CD4-positive, alpha-beta T cell treated with Interleukin-1 beta for 1 hour (primary cell): ENCODE results near the gene CALM1.

ENCODE experiments used
- DNase-seq, 2 donors: peaks; one replicate each; pipeline ENCODE4 v3.0.0-alpha.2; 2020 to 2022

Gene CALM1

DNA sequence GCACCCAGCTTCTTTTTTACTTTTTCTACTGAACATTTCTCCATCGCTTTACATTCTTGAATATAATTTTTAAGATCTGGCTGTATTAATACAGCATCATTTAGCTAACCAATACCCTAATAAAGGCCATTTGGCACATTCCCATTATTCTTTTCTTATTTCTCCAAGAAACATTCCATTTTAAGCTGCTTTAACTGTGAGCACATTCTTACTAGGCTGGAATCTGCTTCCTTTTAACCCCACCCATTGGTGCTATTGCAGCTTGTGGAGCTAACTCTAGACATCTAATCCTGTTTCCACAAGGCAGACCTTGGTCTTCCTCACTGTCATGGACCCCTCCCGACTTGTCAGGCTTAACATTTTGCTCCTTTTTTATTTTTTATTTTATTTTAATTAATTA lies 15.2 kb downstream of the CALM1 start:
- no peak for DNase-seq

DNA sequence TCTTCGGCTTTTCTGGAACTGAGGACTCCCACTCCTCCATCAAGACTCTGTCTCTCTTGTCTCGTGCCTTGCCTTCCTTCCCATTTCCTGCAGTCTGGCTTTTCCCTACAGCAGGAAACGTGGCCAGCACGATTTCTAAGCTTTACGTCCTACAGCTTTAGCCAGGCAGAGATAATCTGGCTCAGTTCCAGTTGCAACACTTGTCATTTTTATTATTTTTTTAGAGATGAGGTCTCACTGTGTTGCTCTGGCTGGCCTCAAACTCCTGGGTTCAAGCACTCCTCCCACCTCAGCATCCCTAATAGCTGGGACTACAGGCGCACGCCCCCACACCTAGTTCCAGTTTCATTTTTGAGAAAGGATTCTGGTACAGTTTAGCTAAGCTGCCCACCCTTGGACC lies 19.9 kb downstream of the CALM1 start:
- DNase-seq, result no peak

DNA sequence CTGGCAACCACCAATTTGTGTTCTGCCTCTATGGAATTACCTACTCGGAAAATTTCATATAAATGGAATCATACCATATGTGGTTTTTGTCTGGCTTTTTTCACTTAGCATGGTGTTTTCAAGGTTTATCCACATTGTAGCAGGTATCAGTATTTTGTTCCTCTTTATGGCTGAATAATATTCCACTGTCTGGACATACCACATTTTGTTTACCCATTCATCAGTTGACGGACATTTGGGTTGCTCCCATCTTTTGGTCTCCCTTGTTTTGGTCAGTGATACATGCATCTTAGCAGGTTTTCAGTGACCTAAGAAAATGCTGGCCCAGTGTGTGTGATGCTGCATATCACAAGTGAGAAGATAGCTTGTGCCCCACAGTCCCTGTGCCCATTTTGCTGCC lies 21.2 kb downstream of the CALM1 start:
- DNase-seq, result no peak

DNA sequence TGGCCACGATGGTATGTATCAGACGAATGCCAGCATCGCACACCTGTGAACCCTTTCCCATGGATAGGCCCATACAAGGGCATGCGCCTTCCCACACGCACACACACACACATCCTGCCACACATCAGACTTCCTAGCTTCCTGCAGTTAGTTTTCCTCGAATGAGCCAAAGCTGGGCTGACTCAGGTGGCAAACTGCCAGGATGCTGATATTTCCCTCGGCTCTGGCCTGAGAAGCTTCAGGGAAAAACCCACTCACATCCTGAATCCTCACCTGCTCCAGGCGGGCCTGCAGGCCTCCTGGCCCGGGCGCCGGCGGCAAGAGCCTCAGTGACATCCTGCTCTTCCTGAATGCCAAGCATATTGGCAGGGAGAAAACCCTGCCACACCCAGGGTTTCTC lies 22.4 kb downstream of the CALM1 start:
- DNase-seq, result no peak

DNA sequence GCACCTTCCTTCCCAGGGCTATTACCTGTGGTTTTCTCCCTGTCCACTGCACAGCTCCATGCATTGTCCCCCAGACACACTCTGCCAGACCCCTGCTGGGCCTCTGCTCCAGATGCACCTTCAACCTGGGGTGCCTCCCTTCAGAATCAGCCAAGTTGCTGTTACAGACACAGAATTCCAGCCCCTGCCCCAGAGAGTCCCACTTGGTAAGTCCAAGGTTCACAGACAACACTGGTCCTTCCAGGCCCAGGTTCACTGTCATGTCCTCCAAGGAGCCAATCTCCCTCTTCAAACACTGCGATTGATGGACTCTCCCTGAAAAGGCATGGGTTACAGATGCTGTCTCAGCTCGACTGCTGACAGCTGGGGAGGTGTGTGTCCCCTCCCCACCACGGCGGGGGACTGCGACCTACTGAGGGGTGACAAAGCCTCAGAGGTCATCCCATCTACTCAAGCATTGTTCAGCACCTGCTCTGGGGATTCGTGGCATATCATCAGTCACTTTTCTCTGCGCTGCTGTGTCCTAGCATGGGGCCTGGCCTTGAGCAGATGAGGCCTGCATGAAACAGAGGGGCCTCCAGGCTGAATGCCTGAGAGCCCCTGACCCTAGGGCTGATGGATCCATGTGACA lies 24.3 kb downstream of the CALM1 start:
- DNase-seq, result no peak

DNA sequence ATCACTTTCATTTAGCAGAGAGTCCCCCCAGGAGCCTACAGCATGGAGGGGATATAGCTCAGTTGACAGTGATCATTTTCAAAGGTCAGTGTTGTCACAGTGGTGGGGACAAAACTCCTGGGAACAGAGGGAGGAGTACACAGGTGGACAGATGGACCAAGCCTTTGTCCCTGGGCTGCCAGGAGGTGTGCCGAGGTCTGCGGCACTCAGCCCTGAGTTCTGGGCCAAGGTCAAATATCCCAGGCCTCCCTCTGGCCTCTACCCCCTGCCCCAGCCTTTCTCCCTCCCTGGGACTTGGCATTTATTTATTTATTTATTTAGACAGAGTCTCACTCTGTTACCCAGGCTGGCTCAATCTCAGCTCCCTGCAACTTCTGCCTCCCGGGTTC lies 24.8 kb downstream of the CALM1 start:
- no peak for DNase-seq

DNA sequence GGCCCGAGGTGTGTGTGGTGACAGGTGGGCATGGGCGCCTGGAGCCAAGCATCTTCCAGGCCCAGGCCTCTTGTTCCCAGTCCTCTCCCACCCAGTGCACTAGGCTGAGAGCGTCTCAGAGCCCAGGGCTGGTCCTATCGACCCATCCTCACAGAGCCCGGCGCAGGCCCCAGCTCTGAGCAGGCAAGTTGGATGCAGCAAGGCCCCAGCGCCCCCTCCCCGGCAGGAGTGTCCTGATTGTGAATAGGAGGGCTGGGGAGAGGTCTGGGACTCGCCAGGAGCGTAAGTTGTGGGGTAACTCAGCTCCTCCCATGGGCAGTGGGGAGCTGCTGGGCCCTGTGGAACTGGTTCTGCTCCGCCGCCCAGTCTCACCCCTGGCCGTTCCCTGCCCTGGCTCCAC lies 26.3 kb downstream of the CALM1 start:
- DNase-seq, result no peak

DNA sequence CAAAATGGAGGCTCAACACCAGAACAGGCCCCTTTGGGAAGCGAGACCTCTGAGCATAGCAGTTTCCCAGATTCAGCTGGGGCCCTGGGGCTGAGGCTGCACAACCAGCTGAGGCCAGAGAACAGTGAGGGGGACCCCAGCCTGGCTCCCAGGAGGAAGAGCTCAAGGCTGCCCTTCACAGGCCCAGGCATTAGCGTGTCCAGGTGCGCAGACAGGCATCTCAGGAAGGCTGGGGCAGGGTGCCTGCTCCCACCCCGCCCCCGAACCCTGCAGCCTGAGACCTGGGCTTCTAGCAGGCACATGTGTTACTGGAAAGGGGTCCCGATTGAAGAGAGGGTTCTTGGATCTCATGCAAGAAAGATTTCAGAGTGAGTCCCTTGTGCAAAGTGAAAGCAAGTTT lies 27.2 kb downstream of the CALM1 start:
- no peak for DNase-seq

DNA sequence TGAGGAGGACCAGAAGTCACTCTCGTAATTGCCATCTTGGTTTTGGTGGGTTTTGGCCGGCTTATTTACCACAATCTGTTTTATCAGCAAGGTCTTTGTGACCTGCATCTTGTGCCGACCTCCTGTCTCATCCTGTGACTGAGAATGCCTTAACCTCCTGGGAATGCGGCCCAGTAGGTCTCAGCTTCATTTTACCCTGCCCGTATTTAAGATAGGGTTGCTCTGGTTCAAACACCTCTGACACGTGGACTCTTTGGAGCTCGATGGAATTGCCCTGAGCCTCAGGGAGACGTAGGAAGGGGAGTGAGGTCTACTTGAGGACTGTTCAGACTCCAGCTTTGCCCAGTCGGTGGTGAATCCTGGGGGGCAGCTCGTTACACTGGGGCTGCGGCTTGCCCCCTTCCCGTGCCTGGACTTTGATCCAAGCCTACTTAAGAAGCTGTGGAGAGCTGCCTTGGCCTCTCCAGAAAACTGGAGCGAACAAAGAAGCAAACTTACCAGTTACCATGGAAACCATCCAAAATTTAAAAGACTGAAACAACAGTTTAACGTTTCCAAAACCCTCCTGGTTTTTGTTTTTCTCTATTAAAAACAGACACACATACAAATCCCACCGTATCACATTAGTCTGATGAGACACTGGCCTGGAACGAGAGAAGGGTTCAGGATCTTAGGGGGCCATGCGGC lies 28.0 kb downstream of the CALM1 start:
- no peak for DNase-seq

DNA sequence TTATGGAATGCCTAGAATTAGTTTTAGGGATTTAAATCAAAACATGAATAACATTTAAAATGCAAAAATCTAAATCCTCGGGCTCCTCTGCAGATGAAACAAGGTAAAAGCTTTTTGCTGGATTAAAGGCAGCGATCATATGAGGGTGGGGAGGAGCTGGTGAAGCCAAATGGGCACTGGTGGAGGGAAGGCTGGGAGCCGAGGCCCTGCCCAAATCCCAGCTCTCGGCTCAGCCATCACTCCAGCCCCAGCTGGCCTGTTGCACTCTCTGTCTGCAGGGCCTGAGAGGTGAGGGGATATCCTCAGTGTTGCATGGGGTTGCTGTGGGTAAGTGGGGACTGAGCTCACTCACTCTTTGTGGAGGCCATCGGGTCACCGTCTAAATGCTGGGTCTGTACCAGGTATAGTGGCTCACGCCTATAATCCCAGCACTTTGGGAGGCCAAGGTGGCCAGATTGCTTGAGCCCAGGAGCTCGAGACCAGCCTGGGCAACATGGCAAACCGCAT lies 28.6 kb downstream of the CALM1 start:
- DNase-seq, result no peak

DNA sequence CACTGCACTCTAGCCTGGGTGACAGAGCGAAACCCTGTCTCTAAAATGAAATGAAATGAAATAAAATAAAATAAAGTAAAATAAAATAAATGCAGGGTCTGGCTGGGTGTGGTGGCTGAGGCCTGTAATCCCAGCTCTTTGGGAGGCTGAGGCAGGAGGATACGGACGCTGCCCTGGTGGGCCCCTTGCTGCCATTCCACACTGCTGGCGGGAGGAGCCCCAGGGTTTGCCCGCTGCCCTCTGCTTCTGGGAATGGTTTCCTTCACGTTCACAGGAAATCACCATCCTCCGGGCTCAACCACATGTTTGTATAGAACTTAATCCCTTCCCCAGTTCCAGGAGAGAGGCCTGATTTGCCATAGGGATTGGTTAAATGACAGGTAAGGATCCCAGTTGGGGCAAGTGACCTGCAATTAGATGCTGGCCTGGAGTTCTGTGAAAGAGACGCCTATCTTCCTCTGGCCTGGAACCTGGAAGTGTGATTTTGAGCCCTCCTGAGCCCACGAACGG lies 29.3 kb downstream of the CALM1 start:
- no peak for DNase-seq

DNA sequence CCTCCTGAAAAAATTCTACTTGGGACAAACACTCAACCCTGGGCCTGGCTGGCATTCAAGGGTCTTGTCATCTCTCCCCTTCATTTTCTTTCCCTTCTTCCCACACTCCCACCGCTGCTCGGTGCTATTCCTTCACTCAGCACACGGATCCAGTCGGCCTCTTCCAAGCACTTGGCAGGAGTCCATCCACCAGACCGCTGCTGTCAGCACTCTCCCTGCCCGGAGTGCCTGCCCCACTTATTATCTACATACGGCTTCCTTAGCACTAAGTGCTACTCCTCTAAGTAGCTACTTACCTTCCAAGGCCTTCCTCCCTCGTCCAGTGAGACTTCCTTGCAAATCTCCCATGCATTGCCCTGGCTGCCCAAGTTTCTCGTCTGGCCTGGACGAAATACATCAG lies 29.8 kb downstream of the CALM1 start:
- DNase-seq, result no peak

DNA sequence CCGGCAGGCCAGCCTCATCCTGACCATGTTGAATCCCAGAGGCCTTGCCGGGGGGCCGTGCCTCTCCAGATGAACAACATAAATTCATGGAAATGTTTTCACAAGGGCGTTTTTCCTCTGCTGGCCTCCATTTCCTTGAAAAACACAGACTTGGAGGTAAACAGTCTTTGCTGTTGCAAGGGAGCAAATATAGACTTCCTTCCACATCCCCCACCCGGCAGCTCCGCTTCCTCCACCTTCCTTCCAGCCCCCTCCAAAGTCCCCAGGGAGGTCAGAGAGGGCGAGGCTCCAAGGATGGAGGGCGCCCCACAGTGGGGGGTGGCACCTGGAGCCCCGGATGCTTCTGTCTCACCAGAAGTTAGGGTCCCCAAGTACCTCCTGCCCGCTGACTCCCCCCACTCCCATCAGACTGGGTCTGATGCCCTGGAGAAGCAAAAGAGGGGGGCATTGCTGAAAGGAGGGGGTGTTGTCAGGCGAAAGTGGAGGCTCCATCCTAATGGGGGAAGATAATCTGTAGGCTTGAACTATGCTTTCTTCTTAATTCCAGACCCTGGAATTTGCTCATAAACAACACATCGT lies 31.1 kb downstream of the CALM1 start:
- DNase-seq, result no peak

DNA sequence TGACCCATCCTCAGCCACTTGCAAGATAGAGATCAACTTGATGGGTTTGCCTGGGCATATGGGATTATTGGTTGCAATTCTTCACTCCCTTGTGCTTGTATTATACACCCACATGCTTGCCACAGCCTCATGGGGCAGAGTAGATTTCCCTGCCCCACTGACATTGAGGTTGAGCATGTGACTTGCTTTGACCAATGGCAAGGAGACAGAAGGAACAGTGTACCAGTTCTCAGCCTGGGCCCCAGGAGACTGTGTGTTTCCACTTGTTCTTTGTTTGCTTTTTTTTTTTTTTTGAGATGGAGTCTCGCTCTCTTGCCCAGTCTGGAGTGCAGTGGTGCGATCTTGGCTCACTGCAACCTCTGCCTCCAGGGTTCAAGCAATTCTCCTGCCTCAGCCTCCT lies 31.8 kb downstream of the CALM1 start:
- DNase-seq, result no peak

DNA sequence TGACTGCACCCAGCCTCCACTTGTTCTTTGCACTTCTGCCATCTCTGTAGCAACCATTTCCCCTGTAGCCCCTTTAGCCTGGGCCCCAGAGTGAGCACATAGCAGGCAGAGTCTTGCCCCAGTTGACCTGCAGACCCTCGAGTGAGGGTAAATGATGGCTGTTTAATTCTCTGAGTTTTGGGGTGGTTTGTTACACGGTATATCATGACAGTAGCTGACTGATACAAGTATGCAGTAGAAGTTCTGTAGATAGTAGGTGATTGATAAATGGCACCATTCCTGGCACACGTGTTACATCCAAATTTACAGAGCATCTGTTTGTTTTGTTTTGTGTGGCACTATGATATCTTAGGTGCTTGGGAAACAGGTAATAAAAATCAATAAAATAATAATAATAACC lies 32.4 kb downstream of the CALM1 start:
- no peak for DNase-seq

DNA sequence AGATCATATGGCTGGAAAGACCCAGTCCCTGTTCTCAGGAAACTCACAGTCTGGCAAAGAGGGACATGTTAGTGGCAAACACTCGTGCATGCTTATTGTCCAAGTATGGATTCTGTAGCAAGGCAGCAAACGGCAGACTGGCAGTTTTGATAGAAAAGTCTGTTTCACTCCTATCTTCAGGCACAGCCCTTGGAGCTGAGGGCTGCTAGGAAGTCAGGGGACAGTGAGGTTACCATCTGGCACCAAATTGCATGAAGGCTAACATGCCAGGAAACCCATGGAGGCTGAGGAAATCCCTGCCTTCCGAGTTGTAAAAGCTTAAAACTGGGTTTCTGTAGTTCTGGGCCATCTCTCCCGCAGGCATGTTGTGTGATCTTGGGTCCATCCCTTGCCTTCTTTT lies 32.9 kb downstream of the CALM1 start:
- DNase-seq, result no peak

DNA sequence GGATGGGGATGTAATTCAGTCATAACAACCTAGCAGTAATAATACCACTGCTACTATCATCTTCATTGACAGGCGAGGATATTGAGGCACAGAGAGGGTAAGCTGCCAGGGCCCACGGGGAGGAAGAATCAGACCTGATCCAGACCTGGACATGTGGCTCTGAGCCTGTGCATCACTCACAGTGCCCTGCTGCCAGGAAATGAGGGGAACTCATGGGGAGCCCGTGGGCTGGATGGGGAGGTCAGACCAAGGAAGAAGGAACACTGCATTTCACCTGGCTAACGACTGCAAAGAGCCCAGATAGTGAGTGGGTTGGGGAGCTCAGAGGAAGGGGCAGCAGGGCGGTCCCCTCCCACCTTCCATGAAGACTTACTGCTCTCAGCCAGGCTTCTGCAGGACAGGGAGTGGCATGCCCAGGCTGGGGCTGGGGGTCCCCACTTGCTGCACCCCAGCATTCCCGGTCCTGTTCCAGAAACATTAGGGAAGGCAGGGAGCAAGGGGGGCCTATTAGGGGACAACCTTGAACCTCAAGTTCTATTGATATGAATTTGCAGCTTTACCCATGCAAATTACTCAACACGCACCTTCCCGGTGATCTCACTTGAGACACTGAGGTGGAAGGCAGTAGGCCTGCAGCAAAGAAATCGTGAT lies 37.7 kb downstream of the CALM1 start:
- no peak for DNase-seq

DNA sequence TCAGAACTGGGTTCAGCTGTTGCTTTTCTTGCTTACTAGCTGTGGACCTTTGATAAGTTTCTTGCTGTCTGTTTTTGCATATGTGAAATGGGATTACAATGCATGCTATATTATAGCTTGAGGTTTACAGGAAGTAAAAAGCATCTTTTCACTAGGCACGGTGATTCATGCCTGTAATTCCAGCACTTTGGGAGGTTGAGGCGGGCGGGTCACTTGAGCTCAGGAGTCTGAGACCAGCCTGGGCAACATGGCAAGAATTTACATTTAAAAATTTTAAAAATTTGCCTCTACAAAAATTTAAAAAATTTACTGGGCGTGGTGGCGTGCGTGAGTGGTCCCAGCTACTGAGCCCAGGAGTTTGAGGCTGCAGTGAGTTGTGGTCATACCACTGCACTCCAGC lies 42.0 kb downstream of the CALM1 start:
- no peak for DNase-seq

DNA sequence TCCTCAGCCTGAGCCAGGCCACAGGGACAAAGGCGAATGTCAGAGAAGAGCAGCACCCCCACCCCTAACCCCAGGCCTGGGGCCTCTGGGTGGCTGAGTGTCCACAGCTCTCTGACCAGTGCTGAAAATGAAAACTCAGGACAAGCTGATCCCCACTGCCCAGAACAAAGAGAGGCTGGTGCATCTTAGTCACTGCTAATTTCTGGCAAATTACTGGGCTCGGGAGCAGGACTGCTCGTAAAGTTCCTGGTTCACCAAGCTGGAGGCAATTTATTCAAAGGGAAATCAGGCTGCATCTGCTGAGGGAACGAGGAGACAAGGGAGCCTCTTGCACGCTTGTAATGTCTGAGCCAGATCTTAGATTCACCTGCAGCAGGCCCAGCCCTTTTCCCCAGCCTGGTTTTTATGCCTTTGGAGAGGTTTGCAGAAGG lies 43.2 kb downstream of the CALM1 start:
- no peak for DNase-seq

DNA sequence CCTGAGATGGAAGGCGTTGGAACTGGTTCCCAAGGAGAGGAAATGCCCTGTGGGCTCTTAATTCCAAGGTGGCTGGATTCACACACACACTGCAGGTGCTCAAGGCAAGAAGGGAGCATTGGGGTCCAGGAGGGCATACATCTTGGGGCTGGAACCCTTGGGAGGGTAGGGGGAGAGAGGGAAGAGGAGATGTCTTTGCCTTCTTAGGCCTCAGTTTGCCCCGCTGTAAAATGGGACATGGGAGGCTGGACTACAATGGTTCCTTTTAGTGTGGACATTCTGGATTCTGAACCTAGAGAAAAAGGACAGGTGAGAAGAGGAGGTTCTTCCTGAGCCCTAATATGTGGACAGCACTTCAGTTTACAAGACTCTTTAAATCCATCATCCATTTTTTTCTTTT lies 43.8 kb downstream of the CALM1 start:
- DNase-seq, result no peak

DNA sequence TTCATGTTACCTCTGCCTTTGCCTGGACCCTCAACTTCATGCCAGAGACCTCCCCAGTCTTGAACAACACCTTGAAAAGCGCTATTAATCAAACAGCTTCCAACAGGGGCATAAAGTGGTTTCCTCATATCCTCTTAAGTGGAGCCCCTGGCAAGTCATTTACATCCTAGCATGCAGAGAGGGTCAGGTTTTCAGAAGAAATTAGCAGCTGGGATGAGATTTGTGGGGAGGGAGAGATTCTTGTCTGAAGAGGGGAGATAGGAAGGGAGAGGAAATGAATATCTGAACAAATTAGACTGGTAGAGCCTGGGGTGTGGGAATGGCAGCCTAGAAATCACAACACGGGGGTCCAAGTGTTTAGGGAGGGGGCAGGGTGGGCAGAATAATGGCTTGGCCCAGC lies 45.6 kb downstream of the CALM1 start:
- no peak for DNase-seq

DNA sequence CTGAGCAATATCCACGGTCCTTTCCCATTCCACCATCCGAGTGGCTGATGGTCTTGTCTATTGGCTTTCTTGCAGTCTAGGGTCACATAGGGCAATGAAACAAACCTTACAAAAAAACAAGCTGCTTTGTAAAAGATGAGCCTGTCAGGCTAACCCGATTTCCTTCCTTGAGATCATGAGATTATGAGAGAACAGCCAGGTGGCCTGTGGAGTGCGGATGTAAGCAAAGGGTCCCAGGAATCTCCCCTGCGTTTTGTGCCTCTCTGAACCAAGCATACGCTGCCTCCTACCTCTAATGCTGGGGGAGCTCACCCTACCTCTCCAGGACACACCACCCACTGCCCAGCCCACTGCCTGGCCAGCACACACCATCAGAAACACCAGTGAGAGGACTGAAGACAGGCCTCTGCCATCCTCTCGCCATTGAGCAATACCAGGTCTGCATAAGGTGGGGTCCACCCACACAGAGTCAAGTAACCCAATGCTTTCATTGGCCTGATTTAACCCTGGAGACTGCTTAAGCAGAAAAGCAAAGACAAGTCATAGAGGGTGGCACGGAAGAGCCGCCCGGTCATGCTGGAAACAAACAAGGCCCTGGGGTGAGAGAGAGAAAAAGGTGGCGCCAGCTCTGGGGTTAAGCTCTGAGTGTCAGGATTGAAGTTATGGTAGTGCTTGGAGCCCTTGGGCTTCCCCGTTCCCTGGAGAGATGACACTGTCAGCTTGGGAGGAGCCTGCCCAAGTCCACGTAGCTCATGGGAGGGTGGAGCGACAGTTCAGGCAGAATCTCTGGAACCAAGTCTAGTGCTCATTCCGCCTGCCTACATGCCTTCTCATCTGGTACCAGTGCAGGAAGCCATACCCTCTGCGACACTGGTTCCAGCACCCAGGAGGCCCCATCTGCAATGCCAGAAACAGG lies 46.6 kb downstream of the CALM1 start:
- DNase-seq, result no peak
